Upper lobe of right lung (tissue), 1 donor: ENCODE data around the gene FAM240B. TPM values are rescaled to one million over a fixed set of nuclear protein-coding genes. Genes with fewer than 3 reads are reported as not detected.

ENCODE experiments used
- ATAC-seq: fragments of 200-7000 bp; cut with Tn5 transposase; one replicate; pipeline ENCODE4 v1.9.1; 2020; ENCODE audit warnings: mild to moderate bottlenecking, moderate library complexity
- DNase-seq: peaks from one replicate; pipeline ENCODE4 v3.0.0-alpha.2; 2020
- H3K27ac ChIP-seq: fragments of 200-600 bp; one replicate; pipeline ENCODE4 v1.8.0; 2022
- H3K27me3 ChIP-seq: fragments of 200-600 bp; one replicate; pipeline ENCODE4 v1.8.0; 2022; ENCODE audit warnings: mild to moderate bottlenecking
- H3K36me3 ChIP-seq: fragments of 200-600 bp; one replicate; pipeline ENCODE4 v1.8.0; 2022
- H3K4me1 ChIP-seq: fragments of 200-600 bp; one replicate; pipeline ENCODE4 v1.8.0; 2022
- H3K4me3 ChIP-seq: fragments of 200-600 bp; one replicate; pipeline ENCODE4 v1.8.0; 2022; ENCODE audit warnings: mild to moderate bottlenecking
- H3K9me3 ChIP-seq: fragments of 200-600 bp; one replicate; pipeline ENCODE4 v1.8.0; 2022
- intact Hi-C: fragments of 100-400 bp; cut with DNase I; formaldehyde crosslinking; loops from one replicate; pipeline ENCODE4 v1.11.0; 2022
- long read RNA-seq: library from polyadenylated mRNA; unstranded; transcript quantifications from one replicate; pipeline ENCODE4 v2.0.0, GENCODE V29; 2021
- total RNA-seq: library from RNA; stranded (reverse); fragmentation: NEBNext Ultra II Directional; extraction: Animal tissue kit (Norgen Biotek cat#: 25700); gene quantifications from one replicate; pipeline ENCODE4 v1.2.1, GENCODE V29; 2021
- TF ChIP-seq, protein P1 (sequence below): fragments of 200-600 bp; IDR thresholded peaks from one replicate; pipeline ENCODE4 v1.8.0; 2022; ENCODE audit warnings: antibody characterized with exemption
- donor health status: DM: no; HTN: yes; CAD: no; lungs with severe emphysema.

Gene FAM240B
- total RNA-seq = not detected
- long read RNA-seq = 0 reads

DNA sequence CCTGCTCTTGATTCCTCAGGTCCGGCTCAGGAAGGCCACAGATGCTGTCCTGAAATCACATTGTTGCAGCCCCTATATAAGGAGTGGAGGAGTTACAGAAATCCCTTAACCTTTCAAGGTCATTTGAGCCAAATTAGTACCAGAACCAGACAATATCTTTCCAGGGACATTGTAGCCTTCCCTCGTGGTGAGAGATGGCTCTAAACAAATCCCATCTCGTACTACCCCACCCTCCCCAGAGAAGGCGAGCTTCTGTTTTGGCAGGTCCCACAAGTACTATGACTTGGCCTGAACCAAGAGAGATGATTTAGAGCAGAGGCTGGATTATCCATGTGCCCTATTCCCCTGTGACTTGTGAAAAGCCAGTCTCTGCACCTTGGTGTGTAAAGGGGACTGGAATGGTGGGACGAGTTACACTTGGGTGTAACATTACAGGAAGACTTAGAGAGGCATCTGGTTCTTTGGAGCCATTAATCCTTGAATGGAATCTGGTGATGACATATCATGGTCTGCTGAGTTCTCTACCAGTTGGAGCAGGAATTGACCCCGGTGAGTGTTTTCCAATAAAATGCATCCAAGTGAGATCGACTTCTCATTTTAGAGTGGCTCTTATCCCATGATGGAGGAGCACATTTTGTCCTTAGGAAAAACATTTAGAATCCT is at the start of gene FAM240B:
FAM240B (minus strand) TSS at position 51 of the 663 bp plus-strand sequence. CDS start 16,134 bp downstream, outside the sequence.
- Histone ChIP-seq H3K4me3 (no peak within 1 kb of the TSS), H3K27me3 (no peaks in the 10 kb centered on the region), H3K9me3 (no peaks in the 10 kb centered on the region), H3K36me3 (no peaks in the 10 kb centered on the region), H3K27ac (no peak within 1 kb of the TSS), H3K4me1 (no peaks in the 10 kb centered on the region)
- TF ChIP-seq, protein P1, sequence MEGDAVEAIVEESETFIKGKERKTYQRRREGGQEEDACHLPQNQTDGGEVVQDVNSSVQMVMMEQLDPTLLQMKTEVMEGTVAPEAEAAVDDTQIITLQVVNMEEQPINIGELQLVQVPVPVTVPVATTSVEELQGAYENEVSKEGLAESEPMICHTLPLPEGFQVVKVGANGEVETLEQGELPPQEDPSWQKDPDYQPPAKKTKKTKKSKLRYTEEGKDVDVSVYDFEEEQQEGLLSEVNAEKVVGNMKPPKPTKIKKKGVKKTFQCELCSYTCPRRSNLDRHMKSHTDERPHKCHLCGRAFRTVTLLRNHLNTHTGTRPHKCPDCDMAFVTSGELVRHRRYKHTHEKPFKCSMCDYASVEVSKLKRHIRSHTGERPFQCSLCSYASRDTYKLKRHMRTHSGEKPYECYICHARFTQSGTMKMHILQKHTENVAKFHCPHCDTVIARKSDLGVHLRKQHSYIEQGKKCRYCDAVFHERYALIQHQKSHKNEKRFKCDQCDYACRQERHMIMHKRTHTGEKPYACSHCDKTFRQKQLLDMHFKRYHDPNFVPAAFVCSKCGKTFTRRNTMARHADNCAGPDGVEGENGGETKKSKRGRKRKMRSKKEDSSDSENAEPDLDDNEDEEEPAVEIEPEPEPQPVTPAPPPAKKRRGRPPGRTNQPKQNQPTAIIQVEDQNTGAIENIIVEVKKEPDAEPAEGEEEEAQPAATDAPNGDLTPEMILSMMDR = no peak
- intact Hi-C loops = no loop called here
- DNase-seq = no peak
- no peak for ATAC-seq

- intact Hi-C loops = no loop called here
- Histone ChIP-seq H3K27me3 (no peaks in the 10 kb centered on the region), H3K9me3 (no peaks in the 10 kb centered on the region), H3K36me3 (no peaks in the 10 kb centered on the region), H3K27ac (no peak overlapping the region), H3K4me3 (no peak overlapping the region), H3K4me1 (no peaks in the 10 kb centered on the region)
- DNase-seq (no peak), ATAC-seq (no peak)
- TF ChIP-seq, protein P1 = no peak
These were observed 48.4 kb upstream of the FAM240B start for GRCh38 chr9:38768351-38768761.

- no peaks in the 10 kb centered on the region for H3K9me3 ChIP-seq
- ATAC-seq = no peak
- no peaks in the 10 kb centered on the region for H3K27me3 ChIP-seq
- no peak for DNase-seq
- no peaks in the 10 kb centered on the region for H3K36me3 ChIP-seq
- intact Hi-C loops = no loop called here
- no peak overlapping the region for H3K4me3 ChIP-seq
- H3K27ac ChIP-seq = no peak overlapping the region
- TF ChIP-seq, protein P1 = no peak
- H3K4me1 ChIP-seq = no peaks in the 10 kb centered on the region
These were observed 45.2 kb upstream of the FAM240B start for GRCh38 chr9:38765101-38765500.

- intact Hi-C loops = no loop called here
- Histone ChIP-seq H3K27me3 (no peaks in the 10 kb centered on the region), H3K36me3 (no peaks in the 10 kb centered on the region), H3K4me1 (no peaks in the 10 kb centered on the region), H3K4me3 (no peak overlapping the region), H3K27ac (no peak overlapping the region), H3K9me3 (no peaks in the 10 kb centered on the region)
- DNase-seq = no peak
- TF ChIP-seq, protein P1 = no peak
- ATAC-seq = no peak
These were observed 42.1 kb upstream of the FAM240B start for GRCh38 chr9:38761999-38762398.

DNA sequence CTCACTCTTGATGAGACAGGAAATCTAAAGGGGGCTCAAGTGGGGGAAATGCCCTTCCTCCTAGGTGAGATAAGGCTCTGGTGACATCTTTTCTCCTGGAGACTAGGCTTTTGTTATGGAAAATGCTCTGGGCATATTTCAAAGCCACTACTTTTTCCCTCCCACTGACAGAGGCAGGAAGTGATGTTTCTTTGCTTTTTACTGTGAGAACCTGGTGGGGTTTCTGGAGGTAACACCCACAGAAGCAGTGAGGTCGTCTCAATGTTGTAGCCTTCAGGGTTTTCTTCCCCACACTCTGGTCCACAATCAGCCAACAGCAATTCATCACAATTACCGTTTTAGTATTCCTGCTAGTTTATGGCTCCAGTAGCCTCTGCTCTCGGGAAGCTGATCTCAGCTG is 41.4 kb upstream of the FAM240B start:
- intact Hi-C loops = no loop called here
- Histone ChIP-seq H3K4me1 (no peaks in the 10 kb centered on the region), H3K9me3 (no peaks in the 10 kb centered on the region), H3K27me3 (no peaks in the 10 kb centered on the region), H3K27ac (no peak overlapping the region), H3K4me3 (no peak overlapping the region), H3K36me3 (no peaks in the 10 kb centered on the region)
- DNase-seq (no peak), ATAC-seq (no peak)
- TF ChIP-seq, protein P1 = no peak

GRCh38 chr9:38756702-38757101 is 36.8 kb upstream of the FAM240B start:
- Histone ChIP-seq H3K36me3 (no peaks in the 10 kb centered on the region), H3K4me1 (no peaks in the 10 kb centered on the region), H3K27ac (no peak overlapping the region), H3K4me3 (no peak overlapping the region), H3K9me3 (no peaks in the 10 kb centered on the region), H3K27me3 (no peaks in the 10 kb centered on the region)
- ATAC-seq (no peak), DNase-seq (no peak)
- intact Hi-C loops = no loop called here
- TF ChIP-seq, protein P1 = no peak
